GM12801 (cell line): ENCODE measurements around the gene POLR2I.

Experiments
- CTCF ChIP-seq: IDR thresholded peaks from one replicate; pipeline ENCODE4 v1.5.1; 2011; ENCODE audit warnings: control low read depth; ENCODE audit not compliant: insufficient read length; ENCODE audit errors: extremely low read depth

Gene POLR2I

GRCh38 chr19:36079389-36079945 is 35.2 kb downstream of the POLR2I start:
- no peak for TF ChIP-seq CTCF

GRCh38 chr19:36073121-36073876 is 41.4 kb downstream of the POLR2I start:
- TF ChIP-seq CTCF = no peak

GRCh38 chr19:36072081-36072480 is 42.6 kb downstream of the POLR2I start:
- no peak for TF ChIP-seq CTCF

GRCh38 chr19:36067681-36068080 is 47.0 kb downstream of the POLR2I start:
- no peak for TF ChIP-seq CTCF

- TF ChIP-seq CTCF = no peak
Observed at GRCh38 chr19:36064826-36065225, 49.8 kb downstream of the POLR2I start.
